Muscle layer of duodenum (tissue), 2 donors: ENCODE data around the gene ACTRT2.

ENCODE experiments used
- H3K27ac ChIP-seq: one replicate; pipeline ENCODE4 v1.7.0; 2013; ENCODE audit warnings: mild to moderate bottlenecking, low read length
- H3K27me3 ChIP-seq: one replicate; pipeline ENCODE4 v1.7.0; 2013; ENCODE audit warnings: low read depth, mild to moderate bottlenecking, control low read depth, low read length
- H3K36me3 ChIP-seq, 2 donors: one replicate each; pipeline ENCODE4 v1.7.0; 2013; ENCODE audit warnings: low read length in 2 of 2, control low read depth in 1 of 2, mild to moderate bottlenecking in 1 of 2; ENCODE audit not compliant: insufficient read depth in 2 of 2, control insufficient read depth in 1 of 2
- H3K4me1 ChIP-seq, 2 donors: one replicate each; pipeline ENCODE4 v1.7.0; 2013; ENCODE audit warnings: low read length in 2 of 2, mild to moderate bottlenecking in 2 of 2, control low read depth in 1 of 2, moderate library complexity in 1 of 2; ENCODE audit not compliant: insufficient read depth in 2 of 2, control insufficient read depth in 1 of 2
- H3K4me3 ChIP-seq, 2 donors: one replicate each; pipeline ENCODE4 v1.7.0; 2013; ENCODE audit warnings: low read length in 2 of 2, low read depth in 1 of 2, mild to moderate bottlenecking in 1 of 2
- H3K9me3 ChIP-seq, 2 donors: one replicate each; pipeline ENCODE4 v1.7.0; 2013; ENCODE audit warnings: low read length in 2 of 2, control low read depth in 1 of 2, mild to moderate bottlenecking in 1 of 2; ENCODE audit not compliant: control insufficient read depth in 1 of 2
- donor health status: healthy.

ACTRT2 gene

GRCh38 chr1:3055051-3055450 is 33.8 kb downstream of the ACTRT2 start:
- Histone ChIP-seq H3K27me3 (no peaks in the 10 kb centered on the region), H3K9me3 (peaks cover 0 to 4% of the 10 kb centered on the region in 2 donors), H3K4me3 (no peak overlapping the region), H3K27ac (no peak overlapping the region), H3K4me1 (no peaks in the 10 kb centered on the region), H3K36me3 (no peaks in the 10 kb centered on the region)

GRCh38 chr1:3056641-3057040 is 35.4 kb downstream of the ACTRT2 start:
- no peak overlapping the region for H3K4me3 ChIP-seq
- no peaks in the 10 kb centered on the region for H3K27me3 ChIP-seq

GRCh38 chr1:3058263-3059030 is 37.2 kb downstream of the ACTRT2 start:
- Histone ChIP-seq H3K4me1 (peaks cover 0 to 4% of the 10 kb centered on the region in 2 donors), H3K27ac (no peak overlapping the region), H3K36me3 (no peaks in the 10 kb centered on the region), H3K4me3 (no peak overlapping the region), H3K27me3 (no peaks in the 10 kb centered on the region), H3K9me3 (peaks cover 0 to 4% of the 10 kb centered on the region in 2 donors)

More at GRCh38 chr1:3056641-3057040, 35.4 kb downstream of the ACTRT2 start:
- Histone ChIP-seq H3K36me3 (no peaks in the 10 kb centered on the region), H3K27ac (no peak overlapping the region), H3K4me1 (no peaks in the 10 kb centered on the region), H3K9me3 (peaks cover 0 to 4% of the 10 kb centered on the region in 2 donors)

- Histone ChIP-seq H3K9me3 (peaks cover 0 to 4% of the 10 kb centered on the region in 2 donors), H3K4me3 (no peak overlapping the region), H3K4me1 (peaks cover 0 to 13% of the 10 kb centered on the region in 2 donors), H3K27me3 (peaks cover 15% of the 10 kb centered on the region), H3K27ac (no peak overlapping the region), H3K36me3 (no peaks in the 10 kb centered on the region)
Observed at GRCh38 chr1:3060127-3060526, 38.9 kb downstream of the ACTRT2 start.

- Histone ChIP-seq H3K4me1 (peaks cover 0 to 13% of the 10 kb centered on the region in 2 donors), H3K9me3 (peaks cover 0 to 4% of the 10 kb centered on the region in 2 donors), H3K27ac (no peak overlapping the region), H3K27me3 (peaks cover 21% of the 10 kb centered on the region), H3K36me3 (no peaks in the 10 kb centered on the region), H3K4me3 (no peak overlapping the region)
Observed at GRCh38 chr1:3060601-3061551, 39.6 kb downstream of the ACTRT2 start.

- Histone ChIP-seq H3K9me3 (peaks cover 0 to 4% of the 10 kb centered on the region in 2 donors), H3K36me3 (no peaks in the 10 kb centered on the region), H3K27me3 (peaks cover 28% of the 10 kb centered on the region), H3K4me3 (no peak overlapping the region), H3K4me1 (peaks cover 0 to 13% of the 10 kb centered on the region in 2 donors), H3K27ac (no peak overlapping the region)
Observed at GRCh38 chr1:3061566-3061965, 40.3 kb downstream of the ACTRT2 start.

GRCh38 chr1:3061981-3062615 is 40.8 kb downstream of the ACTRT2 start:
- H3K27me3 ChIP-seq = peaks cover 33% of the 10 kb centered on the region
- H3K4me1 ChIP-seq = peaks cover 0 to 15% of the 10 kb centered on the region in 2 donors
- no peaks in the 10 kb centered on the region for H3K36me3 ChIP-seq
- peaks cover 0 to 4% of the 10 kb centered on the region in 2 donors for H3K9me3 ChIP-seq
- H3K4me3 ChIP-seq = no peak overlapping the region
- H3K27ac ChIP-seq = no peak overlapping the region

- H3K36me3 ChIP-seq = no peaks in the 10 kb centered on the region
- H3K4me1 ChIP-seq = peaks cover 0 to 21% of the 10 kb centered on the region in 2 donors
- no peak overlapping the region for H3K4me3 ChIP-seq
- peaks cover 0 to 4% of the 10 kb centered on the region in 2 donors for H3K9me3 ChIP-seq
- H3K27ac ChIP-seq = no peak overlapping the region
- H3K27me3 ChIP-seq = peaks cover 40% of the 10 kb centered on the region
Observed at GRCh38 chr1:3062616-3063378, 41.5 kb downstream of the ACTRT2 start.

- Histone ChIP-seq H3K36me3 (no peaks in the 10 kb centered on the region), H3K27me3 (peaks cover 42% of the 10 kb centered on the region), H3K4me1 (peaks cover 0 to 28% of the 10 kb centered on the region in 2 donors), H3K9me3 (peaks cover 0 to 4% of the 10 kb centered on the region in 2 donors), H3K4me3 (peak overlapping the region in 1 of 2 donors; percentile 53), H3K27ac (no peak overlapping the region)
Observed at GRCh38 chr1:3063379-3064295, 42.4 kb downstream of the ACTRT2 start.
